ENCODE data around the gene IQCH.

DNA sequence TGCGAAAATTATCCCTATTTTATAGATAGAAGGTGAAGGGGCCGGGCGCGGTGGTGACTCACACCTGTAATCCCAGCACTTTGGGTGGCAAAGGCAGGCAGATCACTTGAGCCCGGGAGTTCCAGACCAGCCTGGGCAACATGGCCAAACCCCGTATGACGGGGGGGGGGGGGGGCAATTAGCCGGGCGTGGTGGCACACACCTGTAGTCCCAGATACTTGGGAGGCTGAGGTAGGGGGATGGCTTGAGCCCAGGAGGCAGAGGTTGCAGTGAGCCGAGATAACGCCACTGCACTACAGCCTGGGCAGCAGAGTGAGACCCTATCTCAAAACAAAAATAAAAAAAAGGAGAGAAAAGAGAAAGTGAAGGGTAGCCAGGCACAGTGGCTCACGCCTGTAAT lies 1.5 kb upstream of the IQCH start:
- no peak for TF ChIP-seq POLR2AphosphoS5 (IDR thresholded peaks at IDR 0.05; ENCODE audit: low read depth, low read length)
- no peak for TF ChIP-seq TAF1 (IDR thresholded peaks at IDR 0.05; ENCODE audit: borderline replicate concordance, insufficient read depth, low read length)
- TF ChIP-seq SIN3A (IDR thresholded peaks at IDR 0.05; ENCODE audit: borderline replicate concordance, insufficient read depth, low read length): no peak

All from PFSK-1 (cell line).